Stomach (tissue), 4 donors: ENCODE results near the gene LHX4.

Experiments used
- EP300 ChIP-seq: sonication (generic); formaldehyde crosslinking; IDR thresholded peaks from one replicate; pipeline ENCODE4 v1.6.1; 2017; ENCODE audit warnings: antibody characterized with exemption
- POLR2A ChIP-seq, 4 donors: fragments of 450-650 bp; IDR thresholded peaks; one replicate each; pipeline ENCODE4 v1.6.1; 2016; ENCODE audit warnings: antibody characterized with exemption in 4 of 4, control low read depth in 2 of 4, mild to moderate bottlenecking in 1 of 4, moderate library complexity in 1 of 4
- TF ChIP-seq, protein P1 (sequence below), 7 experiments: fragments of 450-650 bp in 4 of 7; fragments of 200-600 bp in 3 of 7; sonication (generic) in 3 of 7; IDR thresholded peaks; one replicate each; pipeline ENCODE4 v1.5.1; 2016 to 2019; ENCODE audit warnings: antibody characterized with exemption in 7 of 7, control low read depth in 2 of 7, mild to moderate bottlenecking in 1 of 7

DNA sequence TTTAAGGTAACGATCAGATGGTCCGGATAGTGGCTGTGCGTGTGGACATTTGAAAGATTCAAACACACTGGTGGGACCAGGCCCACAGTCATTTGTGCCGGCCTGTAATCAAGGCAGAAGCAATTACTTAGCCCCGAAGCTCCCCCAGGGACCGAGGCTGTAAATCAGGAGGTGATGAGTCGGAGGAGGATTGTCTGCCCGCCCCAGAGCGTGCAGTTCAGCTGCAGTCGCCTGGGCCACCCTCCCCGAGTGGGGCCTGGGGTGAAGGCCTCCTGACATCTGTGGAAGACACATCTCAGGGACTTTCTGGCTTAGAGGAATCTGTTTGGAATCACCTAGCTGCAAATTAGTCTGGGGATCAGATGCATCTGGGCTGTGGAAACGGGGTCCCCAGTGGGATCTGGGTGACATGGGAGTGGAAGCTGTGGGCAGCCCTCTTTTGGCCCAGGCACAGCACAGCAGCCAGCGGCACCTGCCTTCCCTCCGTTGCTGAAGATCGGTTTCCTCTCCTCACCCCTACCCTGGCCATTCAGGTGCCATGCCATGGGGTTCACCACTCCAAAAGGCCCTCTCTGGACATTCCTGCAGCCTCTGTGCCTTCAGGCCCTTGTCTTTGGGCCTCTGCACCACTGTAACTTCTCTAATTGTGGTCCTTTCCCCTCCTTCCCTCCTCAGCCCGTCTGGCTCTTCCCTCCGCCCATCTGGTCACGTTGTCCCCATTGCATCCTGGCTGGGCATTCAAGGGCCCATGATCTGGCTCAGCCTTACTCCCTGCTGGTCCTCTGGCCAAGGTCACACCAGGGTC is 25.7 kb downstream of the LHX4 start:
- TF ChIP-seq, protein P1, sequence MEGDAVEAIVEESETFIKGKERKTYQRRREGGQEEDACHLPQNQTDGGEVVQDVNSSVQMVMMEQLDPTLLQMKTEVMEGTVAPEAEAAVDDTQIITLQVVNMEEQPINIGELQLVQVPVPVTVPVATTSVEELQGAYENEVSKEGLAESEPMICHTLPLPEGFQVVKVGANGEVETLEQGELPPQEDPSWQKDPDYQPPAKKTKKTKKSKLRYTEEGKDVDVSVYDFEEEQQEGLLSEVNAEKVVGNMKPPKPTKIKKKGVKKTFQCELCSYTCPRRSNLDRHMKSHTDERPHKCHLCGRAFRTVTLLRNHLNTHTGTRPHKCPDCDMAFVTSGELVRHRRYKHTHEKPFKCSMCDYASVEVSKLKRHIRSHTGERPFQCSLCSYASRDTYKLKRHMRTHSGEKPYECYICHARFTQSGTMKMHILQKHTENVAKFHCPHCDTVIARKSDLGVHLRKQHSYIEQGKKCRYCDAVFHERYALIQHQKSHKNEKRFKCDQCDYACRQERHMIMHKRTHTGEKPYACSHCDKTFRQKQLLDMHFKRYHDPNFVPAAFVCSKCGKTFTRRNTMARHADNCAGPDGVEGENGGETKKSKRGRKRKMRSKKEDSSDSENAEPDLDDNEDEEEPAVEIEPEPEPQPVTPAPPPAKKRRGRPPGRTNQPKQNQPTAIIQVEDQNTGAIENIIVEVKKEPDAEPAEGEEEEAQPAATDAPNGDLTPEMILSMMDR (IDR thresholded peaks at IDR 0.05): no peak
- no peak for TF ChIP-seq EP300
- no peak for TF ChIP-seq POLR2A (IDR thresholded peaks at IDR 0.05)
